GM23338 (cell line): ENCODE measurements around the gene IGF2R. TPM values are rescaled to one million over a fixed set of nuclear protein-coding genes. Genes with fewer than 3 reads are reported as not detected.

Experiments used
- ATAC-seq: fragments of 200-7000 bp; cut with Tn5 transposase; 3 replicates; pipeline ENCODE4 v1.9.1; 2020
- DNase-seq: peaks from one replicate; pipeline ENCODE4 v3.0.0-alpha.2; 2015; ENCODE audit warnings: low spot score
- H2AFZ ChIP-seq: fragments of 200-600 bp; sonication (generic); 2 replicates; pipeline ENCODE4 v1.8.0; 2016; ENCODE audit warnings: antibody characterized with exemption, mild to moderate bottlenecking, moderate library complexity
- H3F3A ChIP-seq: fragments of 200-600 bp; sonication (generic); replicated peaks from 2 replicates; pipeline ENCODE4 v1.8.0; 2017; ENCODE audit warnings: antibody characterized with exemption, mixed run types, low read depth
- H3K27ac ChIP-seq: fragments of 200-600 bp; sonication (generic); 2 replicates; pipeline ENCODE4 v1.6.1; 2016; ENCODE audit warnings: low read depth
- H3K27me3 ChIP-seq: fragments of 200-600 bp; sonication (generic); 2 replicates; pipeline ENCODE4 v1.8.0; 2016; ENCODE audit warnings: mild to moderate bottlenecking, mixed run types, moderate library complexity; ENCODE audit not compliant: insufficient read depth
- H3K36me3 ChIP-seq: fragments of 200-600 bp; sonication (generic); 2 replicates; pipeline ENCODE4 v1.8.0; 2016; ENCODE audit warnings: mild to moderate bottlenecking; ENCODE audit not compliant: insufficient read depth
- H3K4me1 ChIP-seq: fragments of 200-600 bp; sonication (generic); 2 replicates; pipeline ENCODE4 v1.8.0; 2016; ENCODE audit warnings: mild to moderate bottlenecking, moderate library complexity; ENCODE audit not compliant: insufficient read depth
- H3K4me2 ChIP-seq: fragments of 200-600 bp; sonication (generic); 2 replicates; pipeline ENCODE4 v1.7.1; 2017; ENCODE audit warnings: mixed run types
- H3K4me3 ChIP-seq: fragments of 200-600 bp; sonication (generic); 2 replicates; pipeline ENCODE4 v1.6.1; 2016; ENCODE audit warnings: mixed run types
- H3K79me2 ChIP-seq: fragments of 200-600 bp; sonication (generic); replicated peaks from 2 replicates; pipeline ENCODE4 v1.8.0; 2017; ENCODE audit warnings: mild to moderate bottlenecking; ENCODE audit not compliant: insufficient read depth
- H3K9me2 ChIP-seq: fragments of 200-600 bp; sonication (generic); 2 replicates; pipeline ENCODE4 v1.8.0; 2017; ENCODE audit not compliant: insufficient read depth
- H4K20me1 ChIP-seq: fragments of 200-600 bp; sonication (generic); replicated peaks from 2 replicates; pipeline ENCODE4 v1.8.0; 2017; ENCODE audit warnings: mild to moderate bottlenecking; ENCODE audit not compliant: insufficient read depth
- H3K27ac Mint-ChIP-seq: 2 replicates; pipeline ENCODE4 v1.8.0; 2020; ENCODE audit warnings: inconsistent platforms, mild to moderate bottlenecking, moderate library complexity, mixed read lengths
- H3K27me3 Mint-ChIP-seq: 3 replicates; pipeline ENCODE4 v1.8.0; 2022; ENCODE audit warnings: low read depth, mild to moderate bottlenecking, moderate library complexity, mixed read lengths, inconsistent platforms; ENCODE audit not compliant: insufficient read depth, poor library complexity
- H3K36me3 Mint-ChIP-seq: 3 replicates; pipeline ENCODE4 v1.8.0; 2021; ENCODE audit warnings: low read depth, mild to moderate bottlenecking, inconsistent platforms, moderate library complexity, mixed read lengths
- H3K4me1 Mint-ChIP-seq: 3 replicates; pipeline ENCODE4 v1.8.0; 2020; ENCODE audit warnings: mild to moderate bottlenecking, inconsistent platforms, mixed read lengths
- H3K4me3 Mint-ChIP-seq: 3 replicates; pipeline ENCODE4 v1.8.0; 2021; ENCODE audit warnings: moderate library complexity, mild to moderate bottlenecking, inconsistent platforms, mixed read lengths
- H3K9me3 Mint-ChIP-seq: 3 replicates; pipeline ENCODE4 v1.8.0; 2020; ENCODE audit warnings: moderate library complexity, mild to moderate bottlenecking, inconsistent platforms, mixed read lengths
- CREB1 ChIP-seq: fragments of 250-450 bp; sonication (Bioruptor Pico); IDR thresholded peaks from 2 replicates; pipeline ENCODE4 v1.5.0; 2020; ENCODE audit warnings: low read depth, mild to moderate bottlenecking, moderate library complexity
- CTCF ChIP-seq, 2 experiments: fragments of 200-600 bp in 1 of 2; sonication (generic) in 1 of 2; conservative IDR thresholded peaks; 2 replicates each; pipeline versions ENCODE4 v1.5.1 to v1.6.1; 2016 to 2017; ENCODE audit warnings: antibody characterized with exemption in 2 of 2, low read depth in 2 of 2, mild to moderate bottlenecking in 2 of 2, moderate library complexity in 1 of 2
- ETS1 ChIP-seq: IDR thresholded peaks from 2 replicates; pipeline ENCODE4 v1.6.1; 2016; ENCODE audit warnings: antibody characterized with exemption
- EZH2 ChIP-seq: fragments of 200-600 bp; sonication (generic); IDR thresholded peaks from one replicate; pipeline ENCODE4 v1.8.0; 2017; ENCODE audit warnings: antibody characterized with exemption, mild to moderate bottlenecking, low read depth; ENCODE audit not compliant: unreplicated experiment
- EZH2phosphoT487 ChIP-seq: fragments of 200-600 bp; sonication (generic); IDR thresholded peaks from one replicate; pipeline ENCODE4 v1.8.1; 2018; ENCODE audit warnings: antibody characterized with exemption; ENCODE audit not compliant: unreplicated experiment
- JUNB ChIP-seq: IDR thresholded peaks from one replicate; pipeline ENCODE4 v1.6.1; 2016; ENCODE audit warnings: antibody characterized with exemption; ENCODE audit not compliant: unreplicated experiment
- NANOG ChIP-seq: IDR thresholded peaks from 2 replicates; pipeline ENCODE4 v1.6.1; 2016; ENCODE audit warnings: antibody characterized with exemption, borderline replicate concordance
- POLR2AphosphoS5 ChIP-seq: IDR thresholded peaks from 2 replicates; pipeline ENCODE4 v1.6.1; 2016; ENCODE audit warnings: antibody characterized with exemption, low read depth
- STAT1 ChIP-seq: IDR thresholded peaks from one replicate; pipeline ENCODE4 v1.6.1; 2016; ENCODE audit warnings: antibody characterized with exemption; ENCODE audit not compliant: unreplicated experiment
- ZNF114 ChIP-seq: fragments of 250-450 bp; sonication (Bioruptor Pico); IDR thresholded peaks from 2 replicates; pipeline ENCODE4 v1.5.0; 2020; ENCODE audit warnings: mild to moderate bottlenecking, moderate library complexity
- ZNF331 ChIP-seq: fragments of 250-450 bp; sonication (Bioruptor Pico); IDR thresholded peaks from 2 replicates; pipeline ENCODE4 v1.5.0; 2020; ENCODE audit warnings: low read depth, mild to moderate bottlenecking, moderate library complexity
- polyA plus RNA-seq: library from polyadenylated mRNA; unstranded; fragments of >200 nt; fragmentation: Nextera tagmentation; extraction: Ambion mirVana; gene quantifications from 2 replicates; pipeline ENCODE4 v1.2.1, GENCODE V29; 2016
- total RNA-seq: library from RNA; depleted of rRNA; stranded (reverse); fragments of >200 nt; shearing (Covaris generic); gene quantifications from 2 replicates; pipeline ENCODE4 v1.2.3, GENCODE V29; 2014
- TF ChIP-seq, protein P1 (sequence below): fragments of 250-450 bp; sonication (Bioruptor Pico); IDR thresholded peaks from 2 replicates; pipeline ENCODE4 v1.5.0; 2020; ENCODE audit warnings: mild to moderate bottlenecking, moderate library complexity
- TF ChIP-seq, protein P2 (sequence below): IDR thresholded peaks from one replicate; pipeline ENCODE4 v1.6.1; 2018; ENCODE audit warnings: antibody characterized with exemption; ENCODE audit not compliant: unreplicated experiment

Gene IGF2R
- total and polyA plus RNA-seq, 2 experiments from 2014 or later = 12.5 to 76.4 TPM

DNA sequence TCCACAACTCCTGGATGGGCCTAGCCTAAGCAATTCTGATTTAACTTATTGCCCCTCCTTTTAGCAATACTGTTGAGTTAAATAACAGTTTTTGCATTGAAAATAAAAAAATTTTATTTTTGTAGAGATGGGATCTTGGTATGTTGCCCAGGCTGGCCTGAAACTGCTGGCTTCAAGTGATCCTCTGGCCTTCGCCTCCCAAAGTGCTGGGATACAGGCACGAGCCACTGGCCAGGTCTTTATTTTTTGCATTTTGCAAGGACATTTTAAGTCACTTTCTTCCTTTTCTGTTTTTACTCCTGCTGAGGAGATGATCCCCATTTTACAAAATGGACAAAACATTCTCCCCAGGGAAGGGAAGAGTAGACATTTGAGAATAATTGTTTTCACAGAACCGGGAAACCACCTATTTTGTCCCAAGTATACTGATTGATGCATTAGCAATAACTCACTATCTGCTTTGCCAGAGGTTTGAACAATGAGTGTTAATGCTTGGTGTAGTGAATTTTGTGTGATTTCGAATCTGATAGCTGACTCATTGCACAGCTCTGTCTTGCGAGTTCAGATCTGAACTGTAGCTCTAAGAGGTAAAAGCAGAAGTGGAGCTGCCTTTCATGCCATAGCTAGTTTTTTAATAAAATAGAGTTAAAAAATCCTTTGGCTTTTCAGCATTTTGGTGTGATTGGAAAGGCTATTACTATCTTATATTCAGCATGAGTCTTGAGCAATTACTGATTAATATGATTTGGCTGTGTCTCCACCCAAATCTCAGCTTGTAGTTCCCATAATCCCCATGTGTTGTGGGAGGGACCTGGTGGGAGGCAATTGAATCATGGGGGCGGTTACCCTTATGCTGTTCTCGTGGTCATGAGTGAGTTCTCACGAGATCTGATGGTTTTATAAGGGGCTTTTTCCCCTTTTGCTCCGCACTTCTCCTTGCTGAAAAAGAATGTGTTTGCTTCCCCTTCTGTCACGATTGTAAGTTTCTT, 20.9 kb downstream of the IGF2R start:
- Mint-ChIP-seq H3K27me3 (no peaks in the 10 kb centered on the region), H3K27ac (peak overlapping the region; percentile 70; the same call in 1 of the 2 replicates), H3K36me3 (peaks cover 7% of the 10 kb centered on the region; the same call in 2 of the 3 replicates), H3K4me3 (no peak overlapping the region), H3K9me3 (no peaks in the 10 kb centered on the region), H3K4me1 (peaks cover 40% of the 10 kb centered on the region)
- Histone ChIP-seq H3K4me2 (no peak overlapping the region), H2AFZ (no peak overlapping the region), H3K79me2 (peaks cover 100% of the 10 kb centered on the region), H3K27ac (no peak overlapping the region), H3K4me1 (peaks cover 17% of the 10 kb centered on the region), H3F3A (no peaks in the 10 kb centered on the region), H3K4me3 (no peak overlapping the region), H3K36me3 (0 out of 2 replicates have a peak, but pooled peaks cover 3% of the 10 kb centered on the region), H3K27me3 (no peaks in the 10 kb centered on the region), H4K20me1 (peaks cover 36% of the 10 kb centered on the region), H3K9me2 (no peaks in the 10 kb centered on the region)
- ATAC-seq = no peak
- no peak for DNase-seq
- TF ChIP-seq ZNF331 (no peak), EZH2 (no peak), STAT1 (no peak), POLR2AphosphoS5 (no peak), CTCF (conservative IDR thresholded peaks at IDR 0.05; ENCODE audit: low read depth in 2 of 2) (no peak), NANOG (no peak), EZH2phosphoT487 (no peak), ZNF114 (CRISPR knock-in tag) (no peak), JUNB (no peak), ETS1 (no peak), CREB1 (CRISPR knock-in tag) (no peak)
- TF ChIP-seq, protein P1, sequence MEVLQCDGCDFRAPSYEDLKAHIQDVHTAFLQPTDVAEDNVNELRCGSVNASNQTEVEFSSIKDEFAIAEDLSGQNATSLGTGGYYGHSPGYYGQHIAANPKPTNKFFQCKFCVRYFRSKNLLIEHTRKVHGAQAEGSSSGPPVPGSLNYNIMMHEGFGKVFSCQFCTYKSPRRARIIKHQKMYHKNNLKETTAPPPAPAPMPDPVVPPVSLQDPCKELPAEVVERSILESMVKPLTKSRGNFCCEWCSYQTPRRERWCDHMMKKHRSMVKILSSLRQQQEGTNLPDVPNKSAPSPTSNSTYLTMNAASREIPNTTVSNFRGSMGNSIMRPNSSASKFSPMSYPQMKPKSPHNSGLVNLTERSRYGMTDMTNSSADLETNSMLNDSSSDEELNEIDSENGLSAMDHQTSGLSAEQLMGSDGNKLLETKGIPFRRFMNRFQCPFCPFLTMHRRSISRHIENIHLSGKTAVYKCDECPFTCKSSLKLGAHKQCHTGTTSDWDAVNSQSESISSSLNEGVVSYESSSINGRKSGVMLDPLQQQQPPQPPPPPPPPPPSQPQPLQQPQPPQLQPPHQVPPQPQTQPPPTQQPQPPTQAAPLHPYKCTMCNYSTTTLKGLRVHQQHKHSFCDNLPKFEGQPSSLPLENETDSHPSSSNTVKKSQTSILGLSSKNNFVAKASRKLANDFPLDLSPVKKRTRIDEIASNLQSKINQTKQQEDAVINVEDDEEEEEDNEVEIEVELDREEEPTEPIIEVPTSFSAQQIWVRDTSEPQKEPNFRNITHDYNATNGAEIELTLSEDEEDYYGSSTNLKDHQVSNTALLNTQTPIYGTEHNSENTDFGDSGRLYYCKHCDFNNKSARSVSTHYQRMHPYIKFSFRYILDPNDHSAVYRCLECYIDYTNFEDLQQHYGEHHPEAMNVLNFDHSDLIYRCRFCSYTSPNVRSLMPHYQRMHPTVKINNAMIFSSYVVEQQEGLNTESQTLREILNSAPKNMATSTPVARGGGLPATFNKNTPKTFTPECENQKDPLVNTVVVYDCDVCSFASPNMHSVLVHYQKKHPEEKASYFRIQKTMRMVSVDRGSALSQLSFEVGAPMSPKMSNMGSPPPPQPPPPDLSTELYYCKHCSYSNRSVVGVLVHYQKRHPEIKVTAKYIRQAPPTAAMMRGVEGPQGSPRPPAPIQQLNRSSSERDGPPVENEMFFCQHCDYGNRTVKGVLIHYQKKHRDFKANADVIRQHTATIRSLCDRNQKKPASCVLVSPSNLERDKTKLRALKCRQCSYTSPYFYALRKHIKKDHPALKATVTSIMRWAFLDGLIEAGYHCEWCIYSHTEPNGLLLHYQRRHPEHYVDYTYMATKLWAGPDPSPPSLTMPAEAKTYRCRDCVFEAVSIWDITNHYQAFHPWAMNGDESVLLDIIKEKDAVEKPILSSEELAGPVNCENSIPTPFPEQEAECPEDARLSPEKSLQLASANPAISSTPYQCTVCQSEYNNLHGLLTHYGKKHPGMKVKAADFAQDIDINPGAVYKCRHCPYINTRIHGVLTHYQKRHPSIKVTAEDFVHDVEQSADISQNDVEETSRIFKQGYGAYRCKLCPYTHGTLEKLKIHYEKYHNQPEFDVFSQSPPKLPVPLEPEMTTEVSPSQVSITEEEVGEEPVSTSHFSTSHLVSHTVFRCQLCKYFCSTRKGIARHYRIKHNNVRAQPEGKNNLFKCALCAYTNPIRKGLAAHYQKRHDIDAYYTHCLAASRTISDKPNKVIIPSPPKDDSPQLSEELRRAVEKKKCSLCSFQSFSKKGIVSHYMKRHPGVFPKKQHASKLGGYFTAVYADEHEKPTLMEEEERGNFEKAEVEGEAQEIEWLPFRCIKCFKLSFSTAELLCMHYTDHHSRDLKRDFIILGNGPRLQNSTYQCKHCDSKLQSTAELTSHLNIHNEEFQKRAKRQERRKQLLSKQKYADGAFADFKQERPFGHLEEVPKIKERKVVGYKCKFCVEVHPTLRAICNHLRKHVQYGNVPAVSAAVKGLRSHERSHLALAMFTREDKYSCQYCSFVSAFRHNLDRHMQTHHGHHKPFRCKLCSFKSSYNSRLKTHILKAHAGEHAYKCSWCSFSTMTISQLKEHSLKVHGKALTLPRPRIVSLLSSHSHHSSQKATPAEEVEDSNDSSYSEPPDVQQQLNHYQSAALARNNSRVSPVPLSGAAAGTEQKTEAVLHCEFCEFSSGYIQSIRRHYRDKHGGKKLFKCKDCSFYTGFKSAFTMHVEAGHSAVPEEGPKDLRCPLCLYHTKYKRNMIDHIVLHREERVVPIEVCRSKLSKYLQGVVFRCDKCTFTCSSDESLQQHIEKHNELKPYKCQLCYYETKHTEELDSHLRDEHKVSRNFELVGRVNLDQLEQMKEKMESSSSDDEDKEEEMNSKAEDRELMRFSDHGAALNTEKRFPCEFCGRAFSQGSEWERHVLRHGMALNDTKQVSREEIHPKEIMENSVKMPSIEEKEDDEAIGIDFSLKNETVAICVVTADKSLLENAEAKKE (CRISPR knock-in tag) = no peak
- TF ChIP-seq, protein P2, sequence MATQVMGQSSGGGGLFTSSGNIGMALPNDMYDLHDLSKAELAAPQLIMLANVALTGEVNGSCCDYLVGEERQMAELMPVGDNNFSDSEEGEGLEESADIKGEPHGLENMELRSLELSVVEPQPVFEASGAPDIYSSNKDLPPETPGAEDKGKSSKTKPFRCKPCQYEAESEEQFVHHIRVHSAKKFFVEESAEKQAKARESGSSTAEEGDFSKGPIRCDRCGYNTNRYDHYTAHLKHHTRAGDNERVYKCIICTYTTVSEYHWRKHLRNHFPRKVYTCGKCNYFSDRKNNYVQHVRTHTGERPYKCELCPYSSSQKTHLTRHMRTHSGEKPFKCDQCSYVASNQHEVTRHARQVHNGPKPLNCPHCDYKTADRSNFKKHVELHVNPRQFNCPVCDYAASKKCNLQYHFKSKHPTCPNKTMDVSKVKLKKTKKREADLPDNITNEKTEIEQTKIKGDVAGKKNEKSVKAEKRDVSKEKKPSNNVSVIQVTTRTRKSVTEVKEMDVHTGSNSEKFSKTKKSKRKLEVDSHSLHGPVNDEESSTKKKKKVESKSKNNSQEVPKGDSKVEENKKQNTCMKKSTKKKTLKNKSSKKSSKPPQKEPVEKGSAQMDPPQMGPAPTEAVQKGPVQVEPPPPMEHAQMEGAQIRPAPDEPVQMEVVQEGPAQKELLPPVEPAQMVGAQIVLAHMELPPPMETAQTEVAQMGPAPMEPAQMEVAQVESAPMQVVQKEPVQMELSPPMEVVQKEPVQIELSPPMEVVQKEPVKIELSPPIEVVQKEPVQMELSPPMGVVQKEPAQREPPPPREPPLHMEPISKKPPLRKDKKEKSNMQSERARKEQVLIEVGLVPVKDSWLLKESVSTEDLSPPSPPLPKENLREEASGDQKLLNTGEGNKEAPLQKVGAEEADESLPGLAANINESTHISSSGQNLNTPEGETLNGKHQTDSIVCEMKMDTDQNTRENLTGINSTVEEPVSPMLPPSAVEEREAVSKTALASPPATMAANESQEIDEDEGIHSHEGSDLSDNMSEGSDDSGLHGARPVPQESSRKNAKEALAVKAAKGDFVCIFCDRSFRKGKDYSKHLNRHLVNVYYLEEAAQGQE = no peak
